Right lobe of liver (tissue), 4 donors: ENCODE measurements around the gene FAR2.

ENCODE experiments used
- POLR2A ChIP-seq: fragments of 450-650 bp; IDR thresholded peaks from one replicate; pipeline ENCODE4 v1.6.1; 2017; ENCODE audit warnings: antibody characterized with exemption, mild to moderate bottlenecking
- TF ChIP-seq, protein P1 (sequence below), 4 donors: fragments of 200-600 bp in 3 of 4; fragments of 450-650 bp in 1 of 4; IDR thresholded peaks; one replicate each; pipeline versions ENCODE4 v1.5.1 to v1.8.0; 2016 to 2022; ENCODE audit warnings: antibody characterized with exemption in 4 of 4, mild to moderate bottlenecking in 2 of 4
- donor health status: DM: no; HTN: no; CAD: no.
- donor health status: DM: no; HTN: no; CAD: no.
- donor health status: DM: no; HTN: yes; CAD: no.

DNA sequence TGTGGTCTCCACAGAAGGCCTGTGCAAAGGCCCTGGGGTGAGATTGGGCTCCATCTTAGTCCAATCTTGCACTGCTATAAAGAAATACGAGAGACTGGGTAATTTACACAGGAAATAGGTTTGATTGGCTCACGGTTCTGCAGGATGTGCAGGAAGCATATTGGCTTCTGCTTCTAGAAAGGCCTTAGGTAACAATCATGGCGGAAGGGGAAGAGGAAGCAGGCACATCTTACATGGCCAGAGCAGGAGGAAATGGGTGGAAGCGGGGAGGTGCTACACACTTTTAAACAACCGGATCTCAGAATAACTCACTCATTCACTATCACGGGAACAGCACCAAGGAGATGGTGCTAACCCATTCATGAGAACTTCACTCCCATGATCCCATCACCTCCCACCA is 55.4 kb downstream of the FAR2 start:
- TF ChIP-seq POLR2A, result no peak
- TF ChIP-seq, protein P1, sequence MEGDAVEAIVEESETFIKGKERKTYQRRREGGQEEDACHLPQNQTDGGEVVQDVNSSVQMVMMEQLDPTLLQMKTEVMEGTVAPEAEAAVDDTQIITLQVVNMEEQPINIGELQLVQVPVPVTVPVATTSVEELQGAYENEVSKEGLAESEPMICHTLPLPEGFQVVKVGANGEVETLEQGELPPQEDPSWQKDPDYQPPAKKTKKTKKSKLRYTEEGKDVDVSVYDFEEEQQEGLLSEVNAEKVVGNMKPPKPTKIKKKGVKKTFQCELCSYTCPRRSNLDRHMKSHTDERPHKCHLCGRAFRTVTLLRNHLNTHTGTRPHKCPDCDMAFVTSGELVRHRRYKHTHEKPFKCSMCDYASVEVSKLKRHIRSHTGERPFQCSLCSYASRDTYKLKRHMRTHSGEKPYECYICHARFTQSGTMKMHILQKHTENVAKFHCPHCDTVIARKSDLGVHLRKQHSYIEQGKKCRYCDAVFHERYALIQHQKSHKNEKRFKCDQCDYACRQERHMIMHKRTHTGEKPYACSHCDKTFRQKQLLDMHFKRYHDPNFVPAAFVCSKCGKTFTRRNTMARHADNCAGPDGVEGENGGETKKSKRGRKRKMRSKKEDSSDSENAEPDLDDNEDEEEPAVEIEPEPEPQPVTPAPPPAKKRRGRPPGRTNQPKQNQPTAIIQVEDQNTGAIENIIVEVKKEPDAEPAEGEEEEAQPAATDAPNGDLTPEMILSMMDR (IDR thresholded peaks at IDR 0.05), result no peak
